C4-2B (cell line): ENCODE results near the gene TNFSF4.

Experiments used
- ZFX ChIP-seq: fragments of 450-650 bp; IDR thresholded peaks from 2 replicates; pipeline ENCODE4 v1.6.1; 2017
- TF ChIP-seq, protein P1 (sequence below): fragments of 450-650 bp; conservative IDR thresholded peaks from 2 replicates; pipeline ENCODE4 v1.5.1; 2017; ENCODE audit warnings: mild to moderate bottlenecking

DNA sequence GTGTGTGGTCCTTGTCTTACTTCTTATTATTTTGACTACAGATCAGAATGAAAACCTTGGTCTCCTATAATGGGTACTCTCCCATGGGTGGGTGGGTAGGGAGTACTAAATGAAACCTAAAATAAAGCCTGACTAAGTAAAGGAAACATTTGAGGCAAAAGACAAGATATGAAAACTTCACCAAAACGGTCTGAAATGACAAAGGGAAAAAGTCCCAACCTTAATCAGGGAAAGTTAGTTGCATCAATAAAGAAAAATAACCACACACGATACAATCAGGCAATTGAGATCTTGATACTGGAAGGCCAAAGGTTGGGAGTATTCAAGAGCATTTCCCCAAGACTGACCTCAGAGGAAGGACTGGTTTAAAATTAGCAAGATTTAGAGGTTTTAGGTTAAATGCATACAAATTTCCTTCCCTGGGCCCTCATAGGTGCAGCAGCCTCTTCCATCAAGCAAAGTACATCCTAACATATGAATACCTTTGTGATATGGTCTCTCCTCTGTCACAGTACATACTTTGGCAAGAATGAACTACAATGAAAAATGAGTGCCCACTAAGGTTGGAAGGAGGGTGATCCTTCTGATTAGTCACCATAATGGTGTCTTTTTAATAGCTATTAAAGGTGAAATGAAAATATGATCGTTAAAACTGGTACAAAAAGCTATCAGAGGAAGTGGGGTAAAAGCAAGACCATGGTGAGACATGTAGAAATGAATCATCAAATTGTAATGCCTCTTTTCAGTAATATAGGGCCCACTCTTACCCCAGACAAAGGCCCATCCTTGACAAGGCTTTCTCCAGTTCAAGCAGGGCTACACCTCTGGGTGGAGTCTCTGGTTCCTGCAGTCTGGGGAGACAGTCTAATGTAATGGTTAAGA is 15.3 kb upstream of the TNFSF4 start:
- TF ChIP-seq, protein P1, sequence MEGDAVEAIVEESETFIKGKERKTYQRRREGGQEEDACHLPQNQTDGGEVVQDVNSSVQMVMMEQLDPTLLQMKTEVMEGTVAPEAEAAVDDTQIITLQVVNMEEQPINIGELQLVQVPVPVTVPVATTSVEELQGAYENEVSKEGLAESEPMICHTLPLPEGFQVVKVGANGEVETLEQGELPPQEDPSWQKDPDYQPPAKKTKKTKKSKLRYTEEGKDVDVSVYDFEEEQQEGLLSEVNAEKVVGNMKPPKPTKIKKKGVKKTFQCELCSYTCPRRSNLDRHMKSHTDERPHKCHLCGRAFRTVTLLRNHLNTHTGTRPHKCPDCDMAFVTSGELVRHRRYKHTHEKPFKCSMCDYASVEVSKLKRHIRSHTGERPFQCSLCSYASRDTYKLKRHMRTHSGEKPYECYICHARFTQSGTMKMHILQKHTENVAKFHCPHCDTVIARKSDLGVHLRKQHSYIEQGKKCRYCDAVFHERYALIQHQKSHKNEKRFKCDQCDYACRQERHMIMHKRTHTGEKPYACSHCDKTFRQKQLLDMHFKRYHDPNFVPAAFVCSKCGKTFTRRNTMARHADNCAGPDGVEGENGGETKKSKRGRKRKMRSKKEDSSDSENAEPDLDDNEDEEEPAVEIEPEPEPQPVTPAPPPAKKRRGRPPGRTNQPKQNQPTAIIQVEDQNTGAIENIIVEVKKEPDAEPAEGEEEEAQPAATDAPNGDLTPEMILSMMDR, result no peak
- TF ChIP-seq ZFX, result no peak
